BJ (cell line): ENCODE data around the gene MORN5. TPM values are rescaled to one million over a fixed set of nuclear protein-coding genes. Genes with fewer than 3 reads are reported as not detected.

Experiments used
- CTCF ChIA-PET: fragments of 350-600 bp; formaldehyde crosslinking; extraction: SDS; loops from one replicate; lab custom pipeline; 2021; ENCODE audit warnings: antibody characterized with exemption, inconsistent platforms; lab: Yijun Ruan, JAX
- POLR2A ChIA-PET: fragments of 300-600 bp; sonication (Branson Sonifier 250); formaldehyde crosslinking; extraction: SDS; loops from one replicate; lab custom pipeline; 2021; ENCODE audit warnings: antibody characterized with exemption; lab: Charles Lee
- DNase-seq: peaks from one replicate; pipeline ENCODE4 v3.0.0-alpha.2; 2011; ENCODE audit warnings: low read depth
- H3K27me3 ChIP-seq: 2 replicates; pipeline ENCODE4 v1.6.0; 2011; ENCODE audit warnings: low read length; ENCODE audit not compliant: control insufficient read depth, insufficient read depth
- H3K36me3 ChIP-seq: 2 replicates; pipeline ENCODE4 v1.5.1; 2011; ENCODE audit warnings: low read length; ENCODE audit not compliant: control insufficient read depth, insufficient read depth
- H3K4me3 ChIP-seq: 2 replicates; pipeline ENCODE4 v1.5.1; 2011; ENCODE audit warnings: low read depth, mild to moderate bottlenecking, control low read depth, low read length
- CTCF ChIP-seq: IDR thresholded peaks from 2 replicates; pipeline ENCODE4 v1.5.1; 2011; ENCODE audit warnings: low read depth, mild to moderate bottlenecking, control low read depth, inconsistent platforms, low read length, moderate library complexity; ENCODE audit not compliant: insufficient read depth
- polyA plus RNA-seq: library from polyadenylated mRNA; depleted of rRNA; stranded (reverse); fragments of >200 nt; gene quantifications from 2 replicates; pipeline ENCODE4 v1.2.3, GENCODE V29; 2011

Gene MORN5
- polyA plus RNA-seq, 1 experiment, result not detected

GRCh38 chr9:122121931-122122330 is 37.8 kb upstream of the MORN5 start:
- Histone ChIP-seq H3K4me3 (no peak overlapping the region), H3K27me3 (no peaks in the 10 kb centered on the region), H3K36me3 (no peaks in the 10 kb centered on the region)
- no peak for TF ChIP-seq CTCF
- POLR2A ChIA-PET, result no interaction called here
- CTCF ChIA-PET, result interaction anchor here (0.6 to 12.3 kb wide), 14 partner anchors 10 to 439 kb away, joined by 3 to 422 read pairs (median 5); no protein-coding TSS in a partner anchor
- DNase-seq, result no peak

- Histone ChIP-seq H3K4me3 (no peak overlapping the region), H3K36me3 (no peaks in the 10 kb centered on the region), H3K27me3 (no peaks in the 10 kb centered on the region)
- no peak for DNase-seq
- ChIA-PET CTCF (interaction anchor here (0.6 to 12.3 kb wide), 14 partner anchors 10 to 577 kb away, joined by 3 to 422 read pairs (median 7); no protein-coding TSS in a partner anchor), POLR2A (no interaction called here)
- no peak for TF ChIP-seq CTCF
These were observed 37.2 kb upstream of the MORN5 start for GRCh38 chr9:122122468-122122867.

- H3K36me3 ChIP-seq, result no peaks in the 10 kb centered on the region
- H3K27me3 ChIP-seq, result no peaks in the 10 kb centered on the region
- TF ChIP-seq CTCF, result peak; percentile 100
- ChIA-PET POLR2A (no interaction called here), CTCF (interaction anchor here (0.6 to 12.3 kb wide), 24 partner anchors 11 to 689 kb away, joined by 3 to 422 read pairs (median 6); partner anchors contain the start of genes MRRF and RBM18)
- no peak overlapping the region for H3K4me3 ChIP-seq
- DNase-seq, result no peak
These were observed 36.6 kb upstream of the MORN5 start for GRCh38 chr9:122122903-122123632.

- H3K4me3 ChIP-seq, result no peak overlapping the region
- no peaks in the 10 kb centered on the region for H3K27me3 ChIP-seq
- no peak for DNase-seq
- TF ChIP-seq CTCF, result no peak
- CTCF ChIA-PET, result interaction anchor here (0.8 to 12.3 kb wide), 28 partner anchors 10 to 686 kb away, joined by 3 to 422 read pairs (median 8); partner anchors contain the start of genes MRRF and RBM18
- POLR2A ChIA-PET, result no interaction called here
- H3K36me3 ChIP-seq, result no peaks in the 10 kb centered on the region
These were observed 35.7 kb upstream of the MORN5 start for GRCh38 chr9:122124048-122124447.

- no peaks in the 10 kb centered on the region for H3K36me3 ChIP-seq
- ChIA-PET CTCF (interaction anchor here (0.6 to 12.3 kb wide), 50 partner anchors 9 to 686 kb away, joined by 3 to 422 read pairs (median 4); partner anchors contain the start of genes MRRF and RBM18), POLR2A (no interaction called here)
- TF ChIP-seq CTCF, result no peak
- no peak for DNase-seq
- H3K27me3 ChIP-seq, result no peaks in the 10 kb centered on the region
- no peak overlapping the region for H3K4me3 ChIP-seq
These were observed 35.2 kb upstream of the MORN5 start for GRCh38 chr9:122124528-122124927.
